ENCODE data around the gene ID3.

ID3 gene

GRCh38 chr1:23559136-23559984, at the start of gene ID3:
ID3 (minus strand) TSS chr1:23559501; CDS start chr1:23559426, 75 bp downstream.
- no peak for FAIRE-seq

DNA sequence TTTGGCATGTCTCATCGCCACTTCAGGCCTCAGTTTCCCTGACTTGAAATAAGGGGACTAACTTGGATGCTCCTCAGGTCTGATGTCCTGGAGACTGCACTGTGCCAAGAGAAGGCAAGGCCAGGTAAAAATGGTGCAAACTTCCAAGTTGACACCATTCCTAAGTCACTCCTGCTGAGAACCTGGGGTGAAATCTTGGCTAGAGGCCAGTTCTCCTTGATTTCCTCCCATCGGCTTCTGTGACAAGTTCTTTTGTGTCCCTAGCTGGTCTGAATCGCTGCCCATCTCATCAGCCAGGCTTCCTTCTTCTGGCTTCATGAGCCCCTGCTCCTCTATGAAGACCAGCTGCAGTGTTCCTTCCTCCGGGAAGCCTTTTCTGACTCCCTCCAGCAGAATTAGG, 48.6 kb upstream of the ID3 start:
- FAIRE-seq = no peak

GRCh38 chr1:23601968-23602876, 42.9 kb upstream of the ID3 start:
- FAIRE-seq = no peak

GRCh38 chr1:23601135-23601967, 42.0 kb upstream of the ID3 start:
- no peak for FAIRE-seq

DNA sequence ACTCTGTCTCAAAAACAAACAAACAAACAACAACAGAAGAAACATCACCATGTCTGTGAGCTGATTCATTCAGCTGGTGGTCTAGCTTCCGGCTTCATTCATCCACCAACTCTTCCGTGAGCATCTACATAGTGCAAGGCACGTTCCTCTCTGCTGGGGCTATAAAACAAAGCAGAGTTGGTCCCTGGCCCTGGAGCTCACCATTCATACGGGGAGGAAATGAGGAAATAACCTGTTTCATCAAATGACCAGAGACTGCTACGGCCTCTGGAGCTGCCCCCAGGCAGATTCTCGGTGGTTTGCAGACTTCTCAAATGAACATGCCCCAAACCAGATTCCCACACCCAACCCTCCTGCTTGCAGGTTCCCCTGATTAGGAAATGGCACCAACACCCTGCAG, 41.0 kb upstream of the ID3 start:
- FAIRE-seq = no peak

- FAIRE-seq = no peak
These were observed 39.8 kb upstream of the ID3 start for GRCh38 chr1:23599125-23599524.

DNA sequence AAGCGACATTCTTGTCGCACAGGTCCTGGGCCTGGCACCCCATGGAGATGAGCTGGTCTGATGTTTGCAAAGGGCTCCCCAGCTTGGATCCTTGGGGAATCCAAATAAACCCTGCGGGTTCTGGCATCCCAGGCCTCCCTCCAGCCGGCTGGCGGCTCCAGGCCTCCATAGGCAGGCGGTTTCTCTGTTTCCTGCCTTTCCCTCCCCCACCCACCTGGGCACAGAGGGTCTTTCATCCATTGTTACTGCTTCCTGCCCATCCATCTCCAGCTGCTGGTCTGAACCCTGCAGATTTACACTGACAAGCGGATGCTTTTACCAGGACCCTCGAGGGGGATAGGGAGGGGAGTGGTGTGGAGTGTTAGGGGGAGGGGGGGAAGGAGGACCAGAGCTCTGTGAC, 39.1 kb upstream of the ID3 start:
- FAIRE-seq = no peak

GRCh38 chr1:23597635-23598388, 38.5 kb upstream of the ID3 start:
- no peak for FAIRE-seq

DNA sequence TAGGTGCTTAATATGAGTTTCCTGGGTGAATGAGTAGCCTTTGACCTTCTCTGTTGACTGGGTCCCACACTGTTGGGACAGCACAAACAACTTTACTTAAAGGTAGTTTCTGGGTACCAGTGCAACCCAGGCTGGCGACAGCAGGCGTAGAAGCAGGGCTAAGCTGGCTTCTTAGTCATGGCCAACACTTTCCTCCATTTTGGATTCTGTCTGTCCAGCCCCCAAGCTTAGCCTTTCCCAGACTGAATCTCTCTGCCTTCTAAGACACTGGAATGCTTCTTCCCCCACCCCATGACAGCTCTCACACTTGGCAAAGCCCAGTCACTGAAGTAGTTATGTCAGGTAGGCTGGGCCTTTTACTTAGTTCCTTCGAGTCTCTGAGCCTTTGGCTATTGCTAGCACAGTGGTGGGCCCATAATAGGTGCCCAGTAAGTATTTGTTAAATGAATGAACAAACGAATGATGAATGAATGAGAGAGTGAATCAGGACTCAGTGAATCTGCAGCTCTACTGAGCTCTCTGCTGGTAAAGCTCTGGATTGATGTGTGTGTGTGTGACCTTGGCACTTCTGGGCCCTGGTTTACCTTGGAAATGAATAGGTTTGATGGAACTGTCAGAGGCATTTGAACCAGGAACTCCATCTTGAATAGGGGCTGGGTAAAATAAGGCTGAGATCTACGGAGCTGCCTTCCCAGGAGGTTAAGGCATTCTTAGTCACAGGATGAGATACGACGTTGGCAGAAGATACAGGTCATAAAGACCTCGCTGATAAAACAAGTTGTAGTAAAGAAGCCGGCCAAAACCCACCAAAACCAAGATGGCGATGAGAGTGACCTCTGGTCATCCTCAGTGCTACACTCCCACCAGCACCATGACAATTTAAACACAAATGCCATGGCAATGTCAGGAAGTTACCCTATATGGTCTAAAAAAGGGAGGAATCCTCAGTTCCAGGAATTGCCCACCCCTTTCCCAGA, 37.4 kb upstream of the ID3 start:
- FAIRE-seq = no peak

DNA sequence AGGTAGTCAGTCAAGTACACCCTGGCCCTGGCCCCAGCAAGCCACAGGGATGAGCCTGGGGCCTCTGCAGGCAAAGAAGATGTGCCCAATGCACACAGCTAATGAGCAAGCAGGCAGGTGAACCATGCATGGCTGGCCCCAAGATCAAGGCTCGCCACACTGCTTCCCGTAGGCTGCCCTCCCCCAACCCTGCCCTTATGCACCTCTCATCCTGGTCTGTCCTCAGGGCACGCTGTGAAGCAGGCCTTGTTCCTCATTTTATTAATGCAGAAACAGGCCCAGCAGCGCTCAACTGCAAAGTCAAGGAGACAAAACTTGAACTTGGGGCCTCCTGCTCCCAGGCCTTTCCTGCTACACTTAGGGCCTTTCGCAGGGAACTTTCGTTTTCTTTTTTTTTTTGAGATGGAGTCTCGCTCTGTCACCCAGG, 35.6 kb upstream of the ID3 start:
- no peak for FAIRE-seq

GRCh38 chr1:23594149-23594907, 35.0 kb upstream of the ID3 start:
- no peak for FAIRE-seq

DNA sequence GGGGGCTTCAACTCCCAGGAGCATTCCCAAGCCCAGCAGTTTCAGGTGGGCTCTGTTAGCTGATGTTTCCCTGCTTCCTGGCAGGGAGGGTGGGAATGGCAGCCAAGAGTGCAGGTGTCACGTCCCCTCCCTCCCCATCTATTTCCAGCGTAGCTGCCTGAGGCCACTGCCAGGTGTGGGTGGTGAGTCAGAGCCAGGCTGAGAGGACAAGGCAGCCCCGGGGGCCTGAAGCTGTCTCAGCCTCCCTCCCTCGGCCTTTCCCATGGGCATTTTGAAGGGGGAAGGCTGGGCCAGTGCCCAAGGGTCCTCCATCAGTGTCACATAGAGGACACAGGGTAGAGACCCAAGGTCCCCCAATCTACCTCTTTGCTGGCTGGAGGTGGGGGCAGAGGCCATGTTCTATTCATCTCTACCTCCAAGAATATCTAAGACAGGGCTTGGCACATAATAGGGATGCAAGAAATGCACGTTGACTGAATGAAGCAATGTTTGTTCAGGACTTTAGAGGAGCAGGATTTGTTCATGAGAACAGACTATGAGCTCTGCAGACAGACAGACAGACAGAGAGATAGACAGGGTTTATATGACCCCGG, 34.4 kb upstream of the ID3 start:
- FAIRE-seq = no peak

DNA sequence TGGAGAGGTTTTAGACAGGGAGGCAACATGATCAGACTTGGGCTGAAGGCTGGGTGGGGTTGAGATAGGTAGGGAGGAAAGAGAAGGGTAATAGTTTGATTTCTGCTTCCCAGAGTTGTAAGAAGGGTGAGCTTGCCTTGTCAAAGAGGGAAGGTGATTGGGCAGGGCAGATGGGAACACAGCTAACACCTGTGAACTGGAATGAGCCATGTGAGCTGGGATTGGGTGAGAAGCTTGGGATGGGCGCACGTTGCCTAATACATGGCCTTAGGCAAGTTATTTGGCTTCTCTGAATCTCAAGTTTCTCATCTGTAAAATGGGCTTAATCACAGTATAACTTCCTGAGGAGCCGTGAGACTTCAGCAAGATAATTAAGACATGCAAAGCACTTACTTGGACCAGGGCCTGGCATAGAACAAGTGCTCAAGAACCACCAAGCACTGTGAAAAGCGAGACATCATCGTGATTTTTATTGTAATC, 33.8 kb upstream of the ID3 start:
- no peak for FAIRE-seq

DNA sequence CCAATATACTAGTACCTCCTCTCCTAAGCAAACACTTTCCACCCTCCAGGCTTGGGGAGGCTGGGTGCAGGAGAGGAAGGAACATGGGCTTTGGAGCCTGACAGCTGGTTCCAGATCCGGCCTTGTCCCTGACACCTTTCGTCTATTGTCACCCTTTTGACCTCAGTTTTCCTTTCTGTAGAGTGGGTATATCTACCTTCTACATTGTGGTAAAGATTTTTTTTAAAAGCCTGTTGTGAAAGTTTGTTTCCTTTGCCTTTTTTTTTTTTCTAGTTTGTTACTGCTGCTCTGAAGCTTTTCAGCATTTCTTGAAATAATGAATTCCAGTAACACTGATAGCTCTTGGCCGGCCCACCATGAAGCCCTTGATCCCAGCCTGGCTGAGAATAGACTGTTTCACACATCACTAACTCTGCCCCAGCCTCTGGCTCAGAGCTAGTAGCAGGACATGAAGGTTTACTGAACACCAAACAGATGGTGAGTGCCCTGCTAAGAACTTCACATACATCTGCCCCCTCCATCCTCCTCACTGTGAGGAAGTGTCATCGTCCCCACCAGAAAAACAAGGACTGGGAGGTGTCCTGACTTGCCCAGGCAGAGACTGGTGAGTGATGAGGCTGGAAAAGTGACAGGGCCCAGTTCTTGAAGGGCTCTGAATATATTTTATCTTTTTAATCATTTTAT, 33.0 kb upstream of the ID3 start:
- no peak for FAIRE-seq

DNA sequence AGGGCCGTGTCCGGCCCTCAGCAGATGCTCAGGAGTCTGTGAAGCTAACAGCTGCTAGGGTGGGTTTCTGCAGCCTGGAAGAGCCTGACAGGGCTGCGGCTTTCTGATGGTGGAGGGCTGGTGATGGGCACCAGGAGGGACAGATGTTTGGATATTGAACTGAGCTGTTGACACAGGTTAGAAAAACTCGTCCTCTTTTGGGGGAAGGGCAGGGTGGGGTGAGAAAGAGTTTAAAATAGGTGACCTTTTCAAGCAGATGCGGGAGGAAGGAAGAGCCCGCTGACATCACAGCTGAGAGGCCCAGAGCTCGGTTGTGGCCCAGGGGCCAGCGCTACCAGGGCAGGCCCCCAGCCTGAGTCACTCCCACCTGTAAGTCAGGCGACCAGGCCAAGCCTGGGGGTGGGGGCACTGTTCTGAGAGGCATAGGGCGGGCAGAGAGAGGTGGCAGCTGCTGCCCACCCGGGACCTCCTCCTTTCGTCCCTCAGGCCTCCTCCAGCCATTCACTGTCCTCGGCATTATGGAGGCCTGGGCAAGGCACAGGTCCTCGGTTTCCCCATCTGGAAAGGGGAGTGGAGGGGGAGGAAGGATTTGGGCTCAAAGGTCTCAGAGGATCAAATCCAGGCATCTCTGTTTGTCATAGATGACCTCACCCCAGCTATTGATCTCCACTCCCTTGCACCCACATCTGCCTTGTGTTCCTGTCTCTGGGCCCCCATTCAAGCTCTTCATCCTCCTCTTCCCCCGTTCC, 32.3 kb upstream of the ID3 start:
- no peak for FAIRE-seq

DNA sequence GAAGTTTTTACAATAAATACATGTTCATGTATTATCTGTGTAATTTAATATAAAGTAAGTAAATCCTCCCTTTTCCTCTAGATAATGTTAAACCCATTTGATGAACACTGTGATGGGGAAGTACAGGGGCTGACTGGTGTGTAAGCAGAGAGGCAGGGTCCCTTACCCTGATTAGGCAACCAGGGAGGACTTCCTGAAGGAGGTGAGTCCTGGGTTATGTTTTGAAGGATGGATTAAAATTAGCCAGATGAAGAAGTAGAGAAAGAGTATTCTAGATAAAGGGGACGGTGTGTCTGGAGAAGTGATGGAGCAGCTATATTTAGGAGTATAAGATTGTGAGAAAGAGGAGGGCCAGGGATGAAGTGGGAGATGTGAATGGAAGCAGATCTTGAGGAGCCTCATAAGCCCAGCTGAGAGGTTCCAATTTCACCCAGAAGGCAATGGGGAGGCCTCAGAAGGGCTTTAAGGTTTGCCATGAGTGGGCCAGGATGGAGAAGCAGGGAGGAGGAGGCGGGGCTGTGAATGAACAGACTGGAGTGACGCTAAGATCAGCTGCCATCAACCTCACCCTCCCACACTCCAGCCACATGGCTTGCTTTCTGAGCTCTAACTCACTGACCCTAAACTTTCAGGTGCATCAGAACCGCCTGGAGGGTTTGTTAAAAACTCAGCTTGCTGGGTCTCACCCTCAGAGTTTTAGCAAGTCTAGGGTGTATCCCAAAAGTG, 30.9 kb upstream of the ID3 start:
- no peak for FAIRE-seq

- FAIRE-seq = no peak
These were observed 30.3 kb upstream of the ID3 start for GRCh38 chr1:23589585-23589986.
